SK-N-SH treated with all-trans-retinoic acid at 6 μM for 48 hours (cell line): Measurements from ENCODE around the gene MAP1B.

Experiments used
- ARNTL ChIP-seq: fragments of 450-650 bp; formaldehyde crosslinking; IDR thresholded peaks from 2 replicates; pipeline ENCODE4 v1.5.0; 2020; ENCODE audit warnings: low read depth, mild to moderate bottlenecking, moderate library complexity, borderline replicate concordance
- ZFP3 ChIP-seq: fragments of 250-450 bp; sonication (Bioruptor Pico); IDR thresholded peaks from 2 replicates; pipeline ENCODE4 v1.5.0; 2020; ENCODE audit warnings: mild to moderate bottlenecking, moderate library complexity
- ZNF565 ChIP-seq: fragments of 450-650 bp; formaldehyde crosslinking; conservative IDR thresholded peaks from 2 replicates; pipeline ENCODE4 v1.5.0; 2020; ENCODE audit warnings: low read depth, mild to moderate bottlenecking, moderate library complexity

DNA sequence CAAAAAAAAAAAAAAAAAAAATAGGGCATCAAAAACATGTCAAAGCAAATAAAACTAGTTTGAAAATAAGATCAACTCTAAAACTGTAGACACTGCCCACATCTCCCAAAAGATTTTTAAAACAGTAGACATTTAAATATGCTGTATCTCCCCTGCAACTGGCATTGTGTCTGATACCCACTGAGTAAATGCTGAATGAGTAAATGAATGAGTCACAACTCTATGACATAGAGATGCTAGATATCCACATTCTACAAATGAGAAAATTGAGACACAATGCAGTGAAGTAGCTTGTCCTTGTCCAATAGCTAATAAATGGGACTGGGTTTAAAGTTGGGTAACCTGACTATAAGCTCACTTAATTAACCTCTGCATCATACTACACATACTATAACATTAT is 14.1 kb upstream of the MAP1B start:
- TF ChIP-seq ZFP3 (CRISPR knock-in tag) = no peak
- TF ChIP-seq ARNTL (CRISPR knock-in tag) = no peak
- no peak for TF ChIP-seq ZNF565 (CRISPR knock-in tag)
